Measurements from ENCODE around the gene SLC1A1.

The SLC1A1 gene

DNA sequence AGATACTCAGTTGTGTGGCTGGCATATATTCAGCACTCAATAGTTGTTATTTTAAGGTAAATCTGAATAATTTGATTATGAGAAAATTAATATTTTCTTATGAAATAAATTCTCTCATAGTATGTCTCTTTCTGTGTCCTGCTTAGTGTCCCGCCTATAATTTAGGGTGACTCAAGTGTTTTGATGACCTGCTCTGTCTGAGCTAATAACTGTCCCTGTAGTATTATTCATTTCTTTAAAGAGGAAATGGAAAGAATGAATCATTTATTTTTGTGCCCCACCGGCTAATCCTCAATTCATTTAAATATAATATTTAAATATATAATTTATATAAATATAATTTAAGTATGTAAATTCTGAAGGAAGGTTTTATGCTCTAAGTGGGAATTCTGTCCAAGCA, 4.1 kb downstream of the SLC1A1 start:
- H2AFZ ChIP-seq (ENCODE audit: low read depth) = no peak overlapping the region
- no peak overlapping the region for H3K27ac ChIP-seq
- TF ChIP-seq CTCF (conservative IDR thresholded peaks at IDR 0.05; ENCODE audit: low read depth, low read length) = no peak
- H3K79me2 ChIP-seq (ENCODE audit: insufficient read depth, low read depth) = no peaks in the 10 kb centered on the region
- H3K27me3 ChIP-seq (ENCODE audit: insufficient read depth, low read depth) = no peaks in the 10 kb centered on the region
- H4K20me1 ChIP-seq (ENCODE audit: insufficient read depth) = no peaks in the 10 kb centered on the region
- H3K4me1 ChIP-seq (ENCODE audit: low read depth, poor library complexity, severe bottlenecking) = no peaks in the 10 kb centered on the region
- no peak overlapping the region for H3K4me2 ChIP-seq
- no peaks in the 10 kb centered on the region for H3K36me3 ChIP-seq (ENCODE audit: insufficient read depth)
- H3K9ac ChIP-seq = no peak overlapping the region
- H3K4me3 ChIP-seq (IDR thresholded peaks at IDR 0.05; ENCODE audit: insufficient read depth, low read depth, low read length) = no peak overlapping the region

GRCh38 chr9:4494806-4495205, 4.5 kb downstream of the SLC1A1 start:
- H3K4me1 ChIP-seq (ENCODE audit: low read depth, poor library complexity, severe bottlenecking) = no peaks in the 10 kb centered on the region
- TF ChIP-seq CTCF (conservative IDR thresholded peaks at IDR 0.05; ENCODE audit: low read depth, low read length) = no peak
- no peak overlapping the region for H3K9ac ChIP-seq
- no peak overlapping the region for H2AFZ ChIP-seq (ENCODE audit: low read depth)
- H3K4me2 ChIP-seq = no peak overlapping the region
- no peaks in the 10 kb centered on the region for H3K79me2 ChIP-seq (ENCODE audit: insufficient read depth, low read depth)
- no peak overlapping the region for H3K4me3 ChIP-seq (IDR thresholded peaks at IDR 0.05; ENCODE audit: insufficient read depth, low read depth, low read length)
- H3K27me3 ChIP-seq (ENCODE audit: insufficient read depth, low read depth) = no peaks in the 10 kb centered on the region
- no peaks in the 10 kb centered on the region for H4K20me1 ChIP-seq (ENCODE audit: insufficient read depth)
- H3K36me3 ChIP-seq (ENCODE audit: insufficient read depth) = no peaks in the 10 kb centered on the region
- H3K27ac ChIP-seq = no peak overlapping the region

GRCh38 chr9:4495537-4495936, 5.3 kb downstream of the SLC1A1 start:
- H3K27me3 ChIP-seq (ENCODE audit: insufficient read depth, low read depth) = no peaks in the 10 kb centered on the region
- H3K4me2 ChIP-seq = no peak overlapping the region
- H3K4me1 ChIP-seq (ENCODE audit: low read depth, poor library complexity, severe bottlenecking) = no peaks in the 10 kb centered on the region
- no peaks in the 10 kb centered on the region for H4K20me1 ChIP-seq (ENCODE audit: insufficient read depth)
- TF ChIP-seq CTCF (conservative IDR thresholded peaks at IDR 0.05; ENCODE audit: low read depth, low read length) = no peak
- no peak overlapping the region for H3K9ac ChIP-seq
- H2AFZ ChIP-seq (ENCODE audit: low read depth) = no peak overlapping the region
- H3K27ac ChIP-seq = no peak overlapping the region
- no peaks in the 10 kb centered on the region for H3K79me2 ChIP-seq (ENCODE audit: insufficient read depth, low read depth)
- H3K4me3 ChIP-seq (IDR thresholded peaks at IDR 0.05; ENCODE audit: insufficient read depth, low read depth, low read length) = no peak overlapping the region
- H3K36me3 ChIP-seq (ENCODE audit: insufficient read depth) = no peaks in the 10 kb centered on the region

DNA sequence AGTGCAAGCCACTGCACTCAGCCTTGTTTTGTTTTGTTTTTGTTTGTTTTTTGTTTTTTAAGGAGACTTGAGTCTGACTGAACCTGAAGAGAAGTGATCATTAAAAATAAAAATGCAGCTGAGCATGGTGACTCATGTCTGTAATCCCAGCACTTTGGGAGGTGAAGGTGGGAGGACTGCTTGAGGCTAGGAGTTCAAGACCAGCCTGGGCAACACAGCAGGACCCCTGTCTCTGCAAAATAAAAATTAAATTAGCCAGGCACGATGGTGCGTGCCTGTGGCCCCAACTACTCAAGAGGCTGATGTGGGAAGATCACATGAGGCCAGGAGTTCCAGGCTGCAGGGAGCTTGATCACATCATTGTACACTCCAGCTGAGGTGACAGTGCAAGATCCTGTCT, 6.2 kb downstream of the SLC1A1 start:
- H3K79me2 ChIP-seq (ENCODE audit: insufficient read depth, low read depth) = no peaks in the 10 kb centered on the region
- no peak overlapping the region for H3K27ac ChIP-seq
- H4K20me1 ChIP-seq (ENCODE audit: insufficient read depth) = no peaks in the 10 kb centered on the region
- H3K9ac ChIP-seq = no peak overlapping the region
- H2AFZ ChIP-seq (ENCODE audit: low read depth) = no peak overlapping the region
- H3K4me2 ChIP-seq = no peak overlapping the region
- H3K36me3 ChIP-seq (ENCODE audit: insufficient read depth) = no peaks in the 10 kb centered on the region
- no peaks in the 10 kb centered on the region for H3K27me3 ChIP-seq (ENCODE audit: insufficient read depth, low read depth)
- H3K4me3 ChIP-seq (IDR thresholded peaks at IDR 0.05; ENCODE audit: insufficient read depth, low read depth, low read length) = no peak overlapping the region
- H3K4me1 ChIP-seq (ENCODE audit: low read depth, poor library complexity, severe bottlenecking) = no peaks in the 10 kb centered on the region
- no peak for TF ChIP-seq CTCF (conservative IDR thresholded peaks at IDR 0.05; ENCODE audit: low read depth, low read length)

DNA sequence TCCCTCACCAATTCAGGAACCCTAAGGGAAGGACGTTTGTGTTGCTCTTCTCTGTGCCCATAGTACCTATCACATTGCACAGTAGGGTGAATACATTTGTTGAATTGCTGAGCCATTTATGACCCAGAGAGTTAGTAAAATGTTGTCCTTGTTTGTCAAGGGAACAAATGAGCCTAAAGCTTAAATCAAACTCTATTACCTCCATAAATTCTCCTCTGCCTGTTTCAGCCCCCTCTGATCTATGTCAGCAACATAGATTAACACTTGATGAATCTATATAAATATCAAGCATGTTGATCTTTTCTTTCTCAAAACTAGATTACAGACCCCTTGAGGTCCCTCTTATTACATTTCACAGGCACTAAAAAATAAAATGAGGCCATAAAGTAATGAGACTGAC, 7.1 kb downstream of the SLC1A1 start:
- no peak overlapping the region for H2AFZ ChIP-seq (ENCODE audit: low read depth)
- H3K27me3 ChIP-seq (ENCODE audit: insufficient read depth, low read depth) = no peaks in the 10 kb centered on the region
- H3K4me1 ChIP-seq (ENCODE audit: low read depth, poor library complexity, severe bottlenecking) = no peaks in the 10 kb centered on the region
- H3K79me2 ChIP-seq (ENCODE audit: insufficient read depth, low read depth) = no peaks in the 10 kb centered on the region
- TF ChIP-seq CTCF (conservative IDR thresholded peaks at IDR 0.05; ENCODE audit: low read depth, low read length) = no peak
- no peak overlapping the region for H3K4me3 ChIP-seq (IDR thresholded peaks at IDR 0.05; ENCODE audit: insufficient read depth, low read depth, low read length)
- no peaks in the 10 kb centered on the region for H4K20me1 ChIP-seq (ENCODE audit: insufficient read depth)
- H3K4me2 ChIP-seq = no peak overlapping the region
- H3K36me3 ChIP-seq (ENCODE audit: insufficient read depth) = no peaks in the 10 kb centered on the region
- no peak overlapping the region for H3K9ac ChIP-seq
- no peak overlapping the region for H3K27ac ChIP-seq

Measured in KMS-11 (cell line).